HG03064 (cell line): ENCODE data around the gene NGDN.
"Not testable (repeated sequence)": the region's sequence is repeated elsewhere in the genome, so short reads cannot be mapped to it uniquely, and the experiment has no call there.

ENCODE experiments used
- ATAC-seq: cut with Tn5 transposase; IDR thresholded peaks from one replicate; pipeline ENCODE4 v1.9.1; 2021; ENCODE audit warnings: low read depth; ENCODE audit not compliant: unreplicated experiment

NGDN gene

DNA sequence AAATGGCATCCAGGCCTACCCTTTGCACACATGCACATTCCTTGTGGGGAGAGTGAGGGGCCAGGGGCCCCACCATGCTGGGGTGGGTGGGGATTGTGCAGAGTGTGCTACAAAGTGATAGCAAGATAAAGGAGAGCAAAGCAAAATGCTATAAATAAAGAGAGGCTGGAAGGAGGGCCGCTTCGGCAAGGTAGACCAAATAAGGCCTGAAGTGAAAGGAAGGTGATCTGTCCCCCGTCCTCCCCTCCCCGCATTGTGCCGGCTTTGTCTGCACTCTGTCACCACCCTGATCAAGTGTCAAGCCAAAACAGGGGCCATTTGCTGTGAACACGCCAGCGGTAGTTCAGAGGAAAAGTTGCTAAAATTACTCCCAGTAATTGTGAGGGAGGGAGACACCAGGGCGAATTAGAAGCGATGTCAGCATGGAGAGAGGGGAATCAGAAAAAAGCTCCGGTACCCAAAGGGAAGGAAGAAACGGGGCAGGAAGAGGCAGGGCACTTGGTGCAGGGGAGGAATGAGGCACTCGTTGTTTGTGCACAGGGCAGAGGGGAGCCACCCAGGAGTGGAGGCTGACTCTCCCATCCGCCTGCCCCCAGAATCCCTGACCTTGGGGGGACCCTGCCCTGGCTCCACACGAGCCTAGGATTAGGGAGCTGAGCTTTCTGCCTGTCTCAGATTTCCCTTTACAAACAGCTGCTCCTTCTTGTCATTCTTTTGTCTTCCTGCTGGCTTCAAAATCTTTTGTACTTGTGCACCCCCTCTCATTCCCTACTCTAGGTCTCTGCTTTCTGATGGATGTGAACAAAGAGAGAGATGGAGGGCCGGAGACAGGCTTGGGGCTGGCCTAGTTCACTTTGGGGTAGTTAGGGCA is 31.2 kb upstream of the NGDN start:
- ATAC-seq, result no peak

DNA sequence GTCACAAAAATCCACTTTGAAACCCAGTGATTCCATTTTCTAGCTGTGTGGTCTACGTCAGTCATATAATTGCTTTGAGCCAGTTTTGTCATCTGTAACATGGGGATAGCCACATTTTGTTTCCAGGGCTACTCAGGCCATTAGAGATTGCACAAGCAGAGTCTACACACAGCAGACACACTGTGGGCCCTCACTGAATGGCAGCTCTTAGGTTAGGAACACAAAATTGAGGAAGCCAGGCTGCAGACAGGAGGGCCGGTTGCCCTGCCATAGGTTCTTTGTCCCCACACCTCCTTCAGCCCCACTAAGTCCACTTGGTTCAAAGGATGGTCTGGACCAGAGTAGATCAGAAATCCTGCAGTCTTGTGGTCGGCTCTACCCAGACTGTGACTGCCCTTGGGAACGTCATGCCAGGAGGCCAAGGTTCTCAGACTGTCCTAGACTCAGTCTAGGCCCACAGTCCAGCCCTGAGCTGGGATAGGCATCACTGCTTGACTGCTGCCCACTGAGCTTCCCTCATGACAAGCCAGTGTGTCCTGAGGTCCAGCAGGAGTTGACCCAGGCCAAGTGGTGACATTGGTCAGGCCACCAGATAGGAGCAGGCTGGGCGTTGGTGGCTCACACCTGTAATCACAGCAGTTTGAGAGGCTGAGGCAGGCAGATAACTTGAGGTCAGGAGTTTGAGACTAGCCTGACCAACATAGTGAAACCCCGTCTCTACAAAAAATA is 30.2 kb upstream of the NGDN start:
- no peak for ATAC-seq

DNA sequence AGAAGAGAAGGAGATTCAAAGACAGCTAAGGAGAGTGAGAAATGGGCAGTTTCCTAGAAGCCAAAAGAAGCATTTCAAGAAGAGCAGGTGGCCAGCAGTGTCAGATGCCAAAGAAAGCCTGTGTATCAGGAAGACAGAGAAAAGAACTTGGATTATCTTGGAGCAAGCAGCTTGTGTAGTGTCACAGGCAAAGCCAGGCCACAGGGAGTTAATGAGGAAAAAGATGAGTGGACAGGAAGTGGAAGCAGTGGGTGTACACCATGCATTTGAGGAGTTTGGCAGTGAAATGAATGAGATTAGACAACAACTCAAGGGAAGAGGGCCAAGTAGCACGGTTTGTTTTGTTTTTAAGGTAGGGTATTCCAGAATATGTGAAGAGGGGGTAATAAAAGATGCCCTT is 28.4 kb upstream of the NGDN start:
- ATAC-seq, result no peak

DNA sequence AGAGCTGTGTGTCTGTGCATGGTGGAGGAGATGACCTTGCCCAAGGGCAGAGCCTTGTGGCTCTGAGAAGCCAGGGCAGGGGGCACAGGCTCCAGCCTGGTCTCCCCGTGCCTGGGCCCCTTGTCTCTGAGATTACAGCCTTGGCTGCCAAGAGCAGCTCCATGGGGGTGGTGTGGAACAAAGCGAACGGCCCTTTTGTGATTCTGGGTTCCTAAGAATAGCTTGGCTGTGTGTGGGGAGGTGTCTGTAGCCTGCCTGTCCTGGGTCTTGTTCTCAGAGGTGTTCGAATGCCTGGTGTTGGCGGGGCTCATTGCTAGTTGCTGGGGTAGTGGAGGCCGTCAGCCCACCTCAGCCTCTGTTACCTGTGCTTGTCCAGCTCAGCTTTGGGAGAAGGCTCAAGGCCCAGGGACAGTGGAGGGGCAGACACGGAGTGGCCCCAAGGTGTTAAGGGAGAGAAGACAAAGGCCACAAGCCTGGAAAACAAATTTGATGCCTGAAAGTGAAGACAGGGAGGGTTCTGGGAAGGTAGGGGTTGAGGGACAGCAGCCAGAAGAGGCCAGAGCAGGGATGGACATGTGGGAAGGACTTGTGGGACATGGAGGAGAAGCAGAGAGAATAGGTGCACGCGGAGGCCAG is 26.7 kb upstream of the NGDN start:
- no peak for ATAC-seq

DNA sequence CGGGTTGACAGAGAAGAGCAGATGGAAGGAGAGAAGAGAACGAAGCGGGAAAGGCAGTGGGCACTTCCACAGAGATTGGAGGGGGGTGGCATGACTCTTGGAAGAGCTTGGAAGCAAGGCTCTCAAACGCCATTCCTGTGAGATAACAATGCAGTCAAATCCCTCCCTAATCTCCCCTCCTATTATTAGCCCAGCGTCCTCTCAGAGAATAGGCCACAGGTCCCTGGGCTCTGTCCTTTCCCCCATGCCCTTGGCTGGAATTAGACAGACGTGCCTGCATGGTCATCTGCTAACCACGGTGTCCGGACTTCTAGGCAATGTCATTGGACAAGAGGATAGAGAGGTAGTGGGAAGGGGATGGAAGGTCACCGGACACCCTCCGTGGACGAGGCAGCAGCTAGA is 26.1 kb upstream of the NGDN start:
- no peak for ATAC-seq

DNA sequence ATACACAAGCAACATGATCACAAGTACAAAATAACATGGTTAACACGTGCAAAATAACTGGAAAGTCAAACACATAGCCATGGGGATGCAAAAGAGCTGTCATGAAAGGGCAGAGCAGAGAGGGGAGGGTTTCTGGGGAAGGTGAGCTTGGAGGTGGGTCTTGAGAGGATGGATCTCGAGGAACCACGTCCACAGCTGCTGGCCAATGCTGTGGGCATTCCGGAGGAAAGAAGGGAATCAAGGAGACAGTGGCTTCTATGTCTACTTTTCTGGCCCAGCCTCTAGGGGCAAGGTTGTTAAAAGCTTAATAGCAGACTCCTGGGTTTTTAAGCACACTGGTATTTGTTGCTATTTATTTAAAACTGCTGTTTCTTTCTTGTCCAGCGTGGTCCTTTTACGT is 25.6 kb upstream of the NGDN start:
- ATAC-seq, result no peak

DNA sequence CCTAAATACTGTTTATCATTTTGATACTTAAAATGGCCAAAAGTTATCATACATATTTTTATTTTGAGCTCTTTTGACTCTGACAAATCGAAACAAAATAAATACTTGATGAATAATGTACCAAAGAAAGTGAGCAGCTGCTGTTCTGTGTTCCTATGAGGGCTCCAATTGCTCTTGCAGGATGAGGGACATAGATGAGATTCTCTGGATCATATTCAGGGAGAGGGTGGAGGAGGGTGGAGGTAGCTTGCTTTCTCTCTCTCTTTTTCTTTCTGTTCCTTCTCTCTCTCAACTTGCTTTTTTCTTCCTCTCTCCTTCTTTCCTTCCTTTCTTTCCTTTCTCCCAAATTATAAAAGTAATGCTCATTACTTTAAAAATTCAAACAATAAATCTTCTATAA is 25.2 kb upstream of the NGDN start:
- no peak for ATAC-seq

DNA sequence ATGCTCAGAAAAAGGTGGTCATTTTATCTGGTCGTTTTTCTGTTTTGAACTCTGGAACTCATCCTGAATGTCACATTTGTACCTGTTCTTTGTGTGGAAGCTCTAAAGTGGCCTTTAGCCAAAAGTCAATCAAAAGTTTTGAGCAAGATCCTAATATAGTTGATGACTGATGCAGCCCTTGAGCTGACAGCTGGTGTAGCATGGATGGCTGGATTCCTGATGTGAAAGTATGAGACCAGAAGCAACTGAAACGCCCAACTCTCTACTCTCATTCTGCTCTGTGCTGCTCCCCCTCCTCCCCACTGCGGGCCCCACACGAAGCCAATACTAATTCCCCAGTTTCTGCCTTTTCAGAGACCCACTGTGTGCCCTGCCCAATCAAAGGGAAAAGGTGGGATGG is 23.7 kb upstream of the NGDN start:
- ATAC-seq, result no peak

DNA sequence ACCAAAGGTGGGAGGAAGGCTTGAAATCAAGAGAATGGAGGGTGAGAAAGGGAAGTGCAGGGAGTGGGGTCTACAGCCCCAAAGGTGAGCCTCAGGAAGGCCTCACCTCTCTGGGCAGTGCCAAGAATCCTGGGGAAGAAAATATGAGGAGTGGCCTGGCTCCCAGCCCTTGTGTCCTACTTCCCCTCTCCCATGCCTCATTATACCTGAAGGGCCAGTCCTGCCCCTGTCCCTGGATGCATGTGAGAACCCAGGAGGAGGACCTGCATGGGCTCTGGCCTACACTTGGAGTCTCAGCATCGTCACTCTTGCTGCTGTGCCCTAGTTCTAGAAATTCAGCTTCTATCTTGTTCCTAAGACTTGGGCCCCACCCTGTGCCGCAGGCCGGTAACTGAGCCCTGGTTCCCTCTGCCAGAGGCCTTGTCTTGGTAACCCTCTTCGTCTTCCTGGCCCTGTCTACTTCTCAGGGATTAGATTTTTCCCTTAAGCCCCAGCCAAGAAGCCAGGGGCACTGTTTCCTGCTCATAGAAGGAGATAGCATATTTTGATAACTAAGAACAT is 23.1 kb upstream of the NGDN start:
- no peak for ATAC-seq

DNA sequence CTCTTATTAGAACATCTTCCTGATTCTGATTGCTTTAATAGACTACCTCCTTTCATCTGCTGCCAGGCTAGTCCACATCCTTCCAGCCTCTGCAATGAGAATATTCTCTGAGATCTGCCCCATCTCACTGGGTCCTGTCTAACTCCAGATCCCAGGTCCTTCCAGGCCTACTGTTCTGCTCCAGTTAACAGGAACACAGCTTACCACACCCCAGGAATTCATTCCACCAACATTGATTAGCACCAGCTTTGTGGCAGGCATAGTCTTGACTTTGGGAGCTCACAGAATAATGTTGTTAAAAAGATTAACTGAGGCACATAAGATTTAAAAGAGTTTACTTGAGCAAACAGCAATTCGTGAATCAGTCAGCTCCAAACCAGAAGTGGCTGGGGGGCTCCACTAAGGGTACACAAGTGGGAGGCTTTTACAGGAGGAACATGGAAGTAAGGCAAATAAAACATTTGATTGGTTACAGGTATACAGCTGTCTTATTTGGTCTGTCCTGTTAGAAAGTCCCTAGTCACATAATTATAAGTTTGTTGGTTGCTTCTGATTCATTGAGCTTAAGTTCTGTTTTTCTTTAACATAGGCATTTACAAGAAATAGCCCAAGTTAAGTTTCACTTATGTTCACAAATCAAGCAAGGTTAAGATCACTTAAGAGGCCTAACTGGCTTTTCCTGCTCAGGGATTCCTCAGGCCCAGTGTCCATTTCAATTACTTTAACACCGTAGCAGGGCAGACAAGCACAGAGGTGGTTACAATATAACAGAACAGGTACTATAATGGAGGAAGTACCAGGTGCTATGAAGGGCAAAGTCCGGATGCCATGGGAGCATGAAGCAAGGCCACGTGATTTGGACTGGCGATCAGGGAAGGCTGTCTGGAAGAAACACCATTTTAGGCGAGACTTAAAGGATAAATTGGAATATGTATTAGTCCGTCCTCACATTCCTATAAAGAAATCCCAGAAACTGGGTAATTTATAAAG is 21.8 kb upstream of the NGDN start:
- ATAC-seq, result no peak

DNA sequence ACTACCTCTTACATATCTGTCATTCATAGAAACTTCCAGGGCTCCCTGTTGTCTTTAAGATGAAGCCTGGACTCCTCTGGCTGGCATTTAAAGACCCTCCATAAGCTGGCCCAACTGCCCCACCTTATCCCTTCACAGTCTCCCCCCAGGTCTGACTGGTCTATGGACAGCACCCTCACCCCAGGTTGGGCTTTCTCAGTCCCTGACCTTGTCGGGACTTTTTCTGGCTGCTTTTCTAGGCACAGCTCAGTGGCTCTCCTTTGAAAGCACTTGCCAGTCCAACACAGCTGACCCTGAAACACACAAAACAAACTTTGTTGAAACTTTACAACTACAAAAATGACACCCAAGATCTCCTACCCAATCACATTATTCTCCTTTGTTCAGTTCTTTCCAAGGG is 20.2 kb upstream of the NGDN start:
- no peak for ATAC-seq

DNA sequence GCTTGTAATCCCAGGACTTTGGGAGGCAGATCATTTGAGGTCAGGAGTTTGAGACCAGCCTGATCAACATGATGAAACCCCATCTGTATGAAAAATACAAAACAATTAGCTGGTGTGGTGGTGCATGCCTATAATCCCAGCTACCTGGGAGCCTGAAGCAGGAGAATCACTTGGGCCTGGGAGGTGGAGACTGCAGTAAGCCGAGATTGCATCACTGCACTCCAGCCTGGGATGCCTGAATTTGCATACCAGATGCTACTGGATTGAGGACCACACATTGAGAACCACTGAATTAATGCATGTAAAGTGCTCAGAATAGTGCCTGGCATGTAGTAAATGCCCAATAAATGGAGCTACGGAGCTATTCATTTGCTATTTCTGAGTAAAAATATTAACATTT is 19.1 kb upstream of the NGDN start:
- ATAC-seq, result no peak

DNA sequence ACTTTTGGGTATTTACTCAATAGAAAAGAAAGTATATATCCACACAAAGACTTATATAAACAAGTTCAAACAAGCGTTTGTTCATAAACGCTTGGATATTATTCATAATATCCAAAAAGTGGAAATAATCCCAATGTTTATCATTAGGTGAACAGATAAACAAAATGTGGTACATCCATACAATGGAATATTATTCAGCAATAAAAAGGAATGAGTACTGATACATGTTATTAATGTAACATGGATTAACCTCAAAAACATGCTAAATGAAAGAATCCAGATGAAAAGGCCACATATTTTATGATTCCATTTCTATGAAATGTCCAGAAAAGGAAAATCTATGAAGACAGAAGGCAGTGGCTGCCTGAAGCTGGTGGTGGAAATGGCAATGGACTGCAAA is 17.3 kb upstream of the NGDN start:
- no peak for ATAC-seq

DNA sequence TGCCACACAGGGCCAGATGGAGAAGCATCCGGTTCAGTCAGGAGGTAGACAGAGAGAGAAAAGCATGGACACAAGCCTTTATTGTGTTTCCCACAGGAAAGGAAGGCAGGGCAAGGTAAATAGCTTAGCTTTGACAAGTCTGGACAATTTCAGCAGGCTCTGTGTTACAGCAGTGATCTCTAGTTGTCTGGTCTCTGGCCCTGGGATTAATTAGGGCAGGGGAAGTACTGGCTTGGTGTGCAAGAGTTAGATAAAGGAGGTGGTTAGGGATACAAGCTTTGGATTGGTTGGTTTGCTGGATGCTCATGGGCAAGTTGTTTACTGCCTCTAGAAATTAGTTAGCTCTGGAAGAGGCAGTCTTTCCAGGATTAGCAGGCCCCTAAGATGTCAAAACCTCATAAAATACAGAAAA is 15.1 kb upstream of the NGDN start:
- no peak for ATAC-seq

DNA sequence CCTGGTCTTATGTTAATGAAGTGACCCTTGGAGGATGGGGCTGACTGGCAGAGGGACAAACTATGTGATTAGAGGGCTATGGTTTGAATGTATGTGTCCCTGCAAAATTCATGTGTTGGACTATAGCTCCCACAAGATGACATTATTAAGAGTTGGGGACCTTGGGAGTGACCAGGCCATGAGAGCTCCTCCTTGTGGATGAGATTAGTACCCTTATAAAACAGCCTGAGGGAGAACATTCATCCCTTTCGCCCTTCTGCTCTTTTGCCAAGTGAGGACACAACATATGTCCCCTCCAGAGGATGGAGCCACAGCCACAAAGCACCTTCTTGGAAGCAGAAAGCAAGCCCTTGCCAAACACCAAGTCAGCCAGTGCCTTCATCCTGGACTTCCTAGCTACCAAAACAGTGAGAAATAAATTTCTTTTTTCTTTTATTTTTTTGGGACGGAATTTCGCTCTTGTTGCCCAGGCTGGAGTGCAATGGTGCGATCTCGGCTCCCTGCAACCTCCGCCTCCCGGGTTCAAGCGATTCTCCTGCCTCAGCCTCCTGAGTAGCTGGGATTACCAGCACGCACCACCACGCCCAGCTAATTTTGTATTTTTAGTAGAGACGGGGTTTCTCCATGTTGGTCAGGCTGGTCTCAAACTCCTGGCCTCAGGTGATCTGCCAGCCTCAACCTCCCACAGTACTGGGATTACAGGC is 12.5 kb upstream of the NGDN start:
- ATAC-seq, result not testable (repeated sequence)

DNA sequence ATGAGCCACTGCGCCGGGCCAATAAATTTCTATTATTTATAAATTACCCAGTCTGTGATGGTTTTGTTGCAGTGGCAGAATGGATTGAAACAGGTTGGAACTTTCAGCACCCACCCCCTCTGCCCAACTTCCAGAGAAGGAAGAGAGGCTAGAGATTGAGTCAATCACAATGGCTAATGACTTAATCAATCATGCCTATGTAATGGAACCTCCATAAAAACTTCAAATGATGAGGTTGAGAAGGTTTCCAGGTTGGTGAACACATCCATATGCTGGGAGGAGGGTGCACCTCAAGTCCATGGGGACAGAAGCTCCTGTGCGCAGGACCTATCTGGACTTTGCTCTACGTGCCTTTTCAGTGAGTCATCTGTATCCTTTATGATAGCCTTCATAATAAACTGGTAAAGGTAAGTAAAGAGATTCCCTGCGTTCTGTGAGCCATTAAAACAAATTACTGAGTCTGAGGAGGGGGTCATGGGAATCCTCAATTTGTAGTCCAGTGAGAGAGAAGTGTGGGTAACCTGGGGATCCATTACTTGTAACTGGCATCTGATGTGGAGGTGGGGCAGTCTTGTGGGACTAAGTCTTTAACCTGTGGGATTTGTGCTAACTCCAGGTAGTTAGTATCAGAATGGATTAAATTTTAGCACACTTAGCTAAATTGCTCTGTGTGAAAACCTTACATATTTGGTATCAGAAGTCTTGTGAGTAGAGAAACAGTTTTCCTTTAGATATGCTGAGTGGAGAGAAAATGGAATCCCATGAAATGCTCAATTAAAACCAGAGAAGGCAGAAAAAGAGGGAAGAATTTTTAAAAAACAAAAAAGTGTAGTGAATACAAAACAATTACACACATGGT is 11.7 kb upstream of the NGDN start:
- ATAC-seq, result no peak

DNA sequence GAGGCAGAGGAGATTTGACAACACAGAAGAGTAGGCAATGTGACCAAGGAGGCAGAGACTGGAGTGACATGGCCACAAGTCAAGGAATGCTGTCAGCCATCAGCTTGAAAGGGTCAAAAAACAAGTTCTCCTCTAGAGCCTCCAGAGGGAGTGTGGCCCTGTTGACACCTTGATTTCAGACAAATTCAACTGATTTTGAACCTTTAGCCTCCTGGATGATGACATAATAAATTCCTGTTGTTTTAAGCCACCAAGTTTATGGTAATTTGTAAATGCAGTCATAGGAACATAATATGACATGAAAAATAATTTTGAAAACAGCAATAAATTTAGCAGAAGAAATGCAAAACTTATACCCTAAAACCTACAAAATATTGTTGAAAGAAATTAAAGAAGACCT is 8.5 kb upstream of the NGDN start:
- ATAC-seq, result no peak

DNA sequence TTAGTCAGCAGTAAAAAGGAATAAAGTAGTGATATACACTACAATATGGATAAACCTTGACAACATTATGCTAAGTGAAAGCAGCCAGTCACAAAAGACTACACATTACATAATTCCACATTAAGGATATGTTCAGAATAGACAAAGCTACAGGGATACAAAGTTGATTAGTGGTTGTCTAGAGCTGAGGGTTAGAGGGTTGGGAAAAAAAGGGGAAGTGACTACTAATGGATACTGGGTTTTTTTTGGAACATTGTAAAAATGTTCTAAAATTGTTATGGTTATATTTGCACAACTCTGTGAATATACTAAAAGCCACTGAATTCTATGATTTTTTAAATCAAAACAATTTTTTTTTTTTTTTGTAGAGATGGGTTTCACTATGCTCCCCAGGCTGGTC is 4.8 kb upstream of the NGDN start:
- no peak for ATAC-seq

DNA sequence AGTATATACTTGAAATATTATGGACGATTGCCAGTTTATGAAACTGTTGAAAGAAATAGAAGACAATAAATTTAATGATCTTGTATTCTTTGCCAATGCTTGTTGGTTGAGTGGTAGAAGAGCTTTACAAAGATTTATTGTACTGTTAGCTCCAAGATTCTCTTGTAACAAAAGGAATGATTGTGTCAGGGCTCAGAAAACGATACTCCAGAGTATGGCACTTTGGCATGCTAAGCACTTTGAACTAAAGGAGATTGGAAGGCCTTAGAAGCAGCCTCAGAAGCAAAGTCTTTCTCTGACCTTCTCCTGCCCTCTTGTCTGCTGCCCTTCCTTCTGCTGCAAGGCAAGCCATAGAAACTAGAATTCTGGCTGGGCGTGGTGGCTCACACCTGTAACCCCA is 4.2 kb upstream of the NGDN start:
- no peak for ATAC-seq
